Measurements from ENCODE around the gene SVEP1. TPM values are rescaled to one million over a fixed set of nuclear protein-coding genes. Genes with fewer than 3 reads are reported as not detected.

SVEP1 gene
- total RNA-seq, 3 donors from 2014 or later, result 0.03 to 0.05 (median 0.05) TPM

DNA sequence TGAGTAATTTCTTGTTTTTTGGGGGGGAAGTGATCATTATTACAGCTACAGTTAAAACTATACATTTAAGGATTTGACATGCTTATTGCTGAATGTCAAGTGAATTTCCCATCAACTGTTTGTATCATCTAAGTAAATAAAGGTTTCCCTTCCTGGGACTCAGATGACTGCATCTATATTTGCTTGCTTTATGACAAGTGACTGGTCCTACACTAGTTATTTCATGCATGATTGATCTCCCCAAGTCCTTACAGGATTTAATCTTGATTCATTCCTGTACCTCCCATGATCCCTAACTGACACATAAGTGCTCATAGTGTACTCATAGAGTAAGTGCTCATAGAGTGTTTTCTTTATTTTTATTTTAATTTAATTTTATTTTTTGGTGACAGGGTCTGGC, 244.7 kb downstream of the SVEP1 start:
- no peaks in the 10 kb centered on the region for H3K36me3 Mint-ChIP-seq (ENCODE audit: insufficient read depth)
- ATAC-seq, result no peak
- H3K4me3 Mint-ChIP-seq, result no peak overlapping the region
- peaks cover 5% of the 10 kb centered on the region for H3K27me3 Mint-ChIP-seq (ENCODE audit: low read depth)
- H3K4me1 Mint-ChIP-seq (ENCODE audit: low read depth), result no peaks in the 10 kb centered on the region
- H3K9me3 Mint-ChIP-seq, result peaks cover 3% of the 10 kb centered on the region
- DNase-seq, result no peak

DNA sequence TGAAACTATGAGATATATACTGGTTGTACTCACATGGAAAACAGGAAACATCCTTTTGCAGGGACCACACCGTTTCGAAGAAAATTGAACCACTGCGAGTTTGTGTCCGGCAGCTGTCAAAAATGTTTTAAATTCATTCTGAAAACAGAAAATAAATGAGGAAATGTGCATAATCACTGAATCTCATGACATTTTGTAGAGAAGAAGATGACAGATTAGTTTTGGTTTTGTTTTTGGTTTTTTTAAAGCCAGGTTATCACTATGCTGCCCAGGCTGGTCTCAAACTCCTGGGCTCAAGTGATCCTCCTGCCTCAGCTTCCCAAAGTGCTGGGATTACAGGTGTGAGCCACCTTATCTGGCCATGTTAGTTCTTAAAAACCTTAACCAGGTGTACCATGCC, 245.4 kb downstream of the SVEP1 start:
- DNase-seq (no peak), ATAC-seq (no peak)
- Mint-ChIP-seq H3K9me3 (peaks cover 3% of the 10 kb centered on the region), H3K36me3 (ENCODE audit: insufficient read depth) (no peaks in the 10 kb centered on the region), H3K4me1 (ENCODE audit: low read depth) (no peaks in the 10 kb centered on the region), H3K4me3 (no peak overlapping the region), H3K27me3 (ENCODE audit: low read depth) (peaks cover 5% of the 10 kb centered on the region)

DNA sequence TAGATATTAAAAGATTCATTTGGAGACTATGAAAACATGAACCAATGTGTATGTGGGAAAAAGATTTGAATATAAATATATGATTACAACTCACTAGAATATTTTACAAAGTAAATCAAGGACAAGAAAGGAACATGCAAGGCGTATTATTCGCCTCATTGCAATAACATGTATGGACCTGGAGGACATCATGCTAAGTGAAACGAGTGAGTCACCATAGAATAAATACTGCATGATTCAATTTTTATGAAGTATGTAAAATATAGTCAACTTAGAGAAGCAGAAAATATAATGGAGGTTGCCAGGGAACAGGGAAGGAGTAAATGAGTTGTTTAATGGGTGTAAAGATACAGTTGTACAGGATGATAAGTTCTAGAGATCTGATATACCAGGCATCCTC, 246.8 kb downstream of the SVEP1 start:
- H3K4me3 Mint-ChIP-seq, result no peak overlapping the region
- H3K36me3 Mint-ChIP-seq (ENCODE audit: insufficient read depth), result no peaks in the 10 kb centered on the region
- H3K9me3 Mint-ChIP-seq, result peaks cover 3% of the 10 kb centered on the region
- H3K27me3 Mint-ChIP-seq (ENCODE audit: low read depth), result peaks cover 7% of the 10 kb centered on the region
- DNase-seq (no peak), ATAC-seq (no peak)
- no peaks in the 10 kb centered on the region for H3K4me1 Mint-ChIP-seq (ENCODE audit: low read depth)

DNA sequence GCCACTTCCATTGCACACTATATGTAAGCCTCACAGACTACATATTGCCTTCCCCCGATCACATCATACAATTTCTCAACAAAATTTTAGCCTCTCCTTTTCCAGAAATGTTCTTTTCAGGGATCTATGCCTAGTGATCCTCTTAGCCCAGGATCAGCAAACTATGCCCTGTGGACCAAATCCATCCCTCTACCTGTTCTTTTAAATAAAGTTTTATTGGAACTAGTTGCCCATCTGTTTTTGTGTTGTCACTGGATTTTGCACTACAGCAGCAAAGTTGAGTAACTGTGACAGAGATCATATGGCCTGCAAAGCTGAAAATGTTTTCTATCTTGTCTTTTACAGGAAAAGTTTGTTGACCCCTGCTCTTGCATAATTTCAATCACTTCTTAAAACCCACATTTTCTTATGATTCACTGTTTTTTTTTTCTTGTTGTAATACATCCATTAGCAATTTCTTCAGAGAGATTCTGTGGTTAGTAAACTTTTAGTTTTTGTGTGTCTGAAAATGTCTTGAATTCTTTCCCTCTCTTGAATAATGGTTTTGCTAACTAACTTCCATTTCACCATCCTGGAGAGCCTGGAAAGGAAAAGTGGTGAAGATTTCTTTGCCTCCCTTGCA, 248.9 kb downstream of the SVEP1 start:
- Mint-ChIP-seq H3K4me3 (no peak overlapping the region), H3K27me3 (ENCODE audit: low read depth) (peaks cover 7% of the 10 kb centered on the region), H3K9me3 (peaks cover 3% of the 10 kb centered on the region), H3K36me3 (ENCODE audit: insufficient read depth) (no peaks in the 10 kb centered on the region), H3K4me1 (ENCODE audit: low read depth) (no peaks in the 10 kb centered on the region)
- no peak for ATAC-seq
- DNase-seq, result no peak

DNA sequence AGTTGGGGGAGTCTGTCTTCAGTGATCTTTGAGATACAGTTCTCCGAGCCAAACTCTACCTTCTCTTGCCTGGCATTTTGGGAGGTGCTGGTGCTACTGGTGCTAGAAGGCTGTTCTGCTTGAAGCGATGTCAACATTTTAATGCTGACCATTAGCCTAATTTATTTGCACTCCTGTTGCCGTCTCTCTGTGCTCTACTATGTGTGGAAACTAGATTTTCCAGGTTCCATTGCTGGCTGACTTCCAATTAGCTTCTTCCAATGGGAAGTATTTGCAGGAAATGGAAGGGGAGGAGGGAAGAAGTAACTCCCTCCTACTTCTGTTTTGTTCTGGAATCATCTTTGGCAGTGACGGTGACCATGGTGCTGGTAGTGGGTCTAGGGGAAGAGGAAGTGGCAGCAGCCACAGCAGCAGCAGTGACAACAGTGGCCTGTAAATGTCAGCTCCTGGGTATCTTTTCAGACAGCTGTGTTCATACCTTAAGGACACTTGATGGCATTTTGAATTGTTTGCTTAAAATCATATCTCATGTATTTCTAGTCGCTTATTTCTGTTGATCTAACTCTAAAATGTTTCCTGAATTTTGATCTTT, 249.8 kb downstream of the SVEP1 start:
- Mint-ChIP-seq H3K27me3 (ENCODE audit: low read depth) (peaks cover 7% of the 10 kb centered on the region), H3K4me1 (ENCODE audit: low read depth) (no peaks in the 10 kb centered on the region), H3K9me3 (no peaks in the 10 kb centered on the region), H3K4me3 (no peak overlapping the region), H3K36me3 (ENCODE audit: insufficient read depth) (no peaks in the 10 kb centered on the region)
- ATAC-seq (no peak), DNase-seq (no peak)

DNA sequence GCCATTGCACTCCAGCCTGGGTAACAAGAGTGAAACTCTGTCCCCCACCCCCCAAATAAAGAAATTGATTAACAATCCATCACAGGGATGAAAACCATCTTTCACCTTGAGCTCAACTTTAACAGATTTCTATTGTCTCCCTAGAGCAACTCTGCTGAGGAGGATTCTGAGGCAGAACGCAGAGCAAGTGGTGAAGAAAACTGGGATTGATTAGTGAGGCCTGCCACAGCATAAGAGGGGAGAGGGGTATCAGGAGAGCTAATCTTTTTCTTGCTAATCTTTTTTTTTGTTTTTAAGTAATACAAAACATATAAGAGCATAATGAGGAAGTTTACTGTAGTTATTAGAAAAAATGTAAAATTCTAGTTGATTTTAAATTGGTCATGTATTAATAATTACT, 250.8 kb downstream of the SVEP1 start:
- H3K9me3 Mint-ChIP-seq, result no peaks in the 10 kb centered on the region
- ATAC-seq, result no peak

DNA sequence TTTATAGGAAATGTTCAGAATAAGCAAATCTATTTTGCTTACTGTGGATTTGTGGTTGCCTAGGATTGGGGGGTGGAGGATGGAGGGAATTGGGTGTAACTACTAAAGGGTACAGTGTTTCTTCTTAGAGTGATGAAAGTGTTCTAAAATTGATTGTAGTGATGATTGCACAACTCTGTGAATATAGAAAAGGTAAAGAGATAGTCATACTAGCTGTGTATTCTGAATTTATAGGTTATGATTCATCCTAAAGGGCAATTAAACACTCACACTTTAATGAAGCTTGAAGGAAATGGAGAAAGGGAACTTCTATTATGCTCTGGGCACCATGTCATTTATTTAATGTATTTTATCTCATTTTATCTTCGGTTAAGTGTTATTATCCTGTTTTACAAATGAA, 251.8 kb downstream of the SVEP1 start:
- ATAC-seq, result no peak
- Mint-ChIP-seq H3K9me3 (no peaks in the 10 kb centered on the region), H3K27me3 (ENCODE audit: low read depth) (peaks cover 5% of the 10 kb centered on the region), H3K4me1 (ENCODE audit: low read depth) (no peaks in the 10 kb centered on the region), H3K36me3 (ENCODE audit: insufficient read depth) (no peaks in the 10 kb centered on the region), H3K4me3 (no peak overlapping the region)
- DNase-seq, result no peak

More for the DNA sequence above, 250.8 kb downstream of the SVEP1 start:
- DNase-seq, result no peak
- Mint-ChIP-seq H3K4me1 (ENCODE audit: low read depth) (no peaks in the 10 kb centered on the region), H3K36me3 (ENCODE audit: insufficient read depth) (no peaks in the 10 kb centered on the region), H3K4me3 (no peak overlapping the region), H3K27me3 (ENCODE audit: low read depth) (peaks cover 7% of the 10 kb centered on the region)

DNA sequence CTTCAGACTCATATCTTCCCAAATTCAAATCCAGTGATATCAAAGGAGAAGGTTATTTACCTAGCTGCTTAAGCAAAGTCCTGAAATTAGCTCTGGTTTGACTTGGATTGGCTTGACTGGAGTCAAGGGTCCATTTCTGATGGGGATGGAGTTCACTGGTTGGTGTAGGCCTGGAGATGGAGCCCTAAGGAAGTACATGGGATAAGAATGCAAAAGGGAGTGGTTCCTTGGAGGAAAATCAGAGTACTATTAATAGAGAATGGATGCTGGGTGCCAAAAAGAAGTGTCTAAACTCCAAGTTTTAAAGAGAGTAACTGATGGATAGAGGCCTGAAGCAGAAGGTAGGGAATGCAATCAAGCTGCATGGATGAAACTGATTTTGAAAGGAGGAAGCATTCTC, 255.7 kb downstream of the SVEP1 start:
- H3K4me3 Mint-ChIP-seq, result no peak overlapping the region
- peaks cover 3% of the 10 kb centered on the region for H3K27me3 Mint-ChIP-seq (ENCODE audit: low read depth)
- H3K36me3 Mint-ChIP-seq (ENCODE audit: insufficient read depth), result no peaks in the 10 kb centered on the region
- no peaks in the 10 kb centered on the region for H3K4me1 Mint-ChIP-seq (ENCODE audit: low read depth)
- no peaks in the 10 kb centered on the region for H3K9me3 Mint-ChIP-seq
- no peak for DNase-seq
- ATAC-seq, result no peak

DNA sequence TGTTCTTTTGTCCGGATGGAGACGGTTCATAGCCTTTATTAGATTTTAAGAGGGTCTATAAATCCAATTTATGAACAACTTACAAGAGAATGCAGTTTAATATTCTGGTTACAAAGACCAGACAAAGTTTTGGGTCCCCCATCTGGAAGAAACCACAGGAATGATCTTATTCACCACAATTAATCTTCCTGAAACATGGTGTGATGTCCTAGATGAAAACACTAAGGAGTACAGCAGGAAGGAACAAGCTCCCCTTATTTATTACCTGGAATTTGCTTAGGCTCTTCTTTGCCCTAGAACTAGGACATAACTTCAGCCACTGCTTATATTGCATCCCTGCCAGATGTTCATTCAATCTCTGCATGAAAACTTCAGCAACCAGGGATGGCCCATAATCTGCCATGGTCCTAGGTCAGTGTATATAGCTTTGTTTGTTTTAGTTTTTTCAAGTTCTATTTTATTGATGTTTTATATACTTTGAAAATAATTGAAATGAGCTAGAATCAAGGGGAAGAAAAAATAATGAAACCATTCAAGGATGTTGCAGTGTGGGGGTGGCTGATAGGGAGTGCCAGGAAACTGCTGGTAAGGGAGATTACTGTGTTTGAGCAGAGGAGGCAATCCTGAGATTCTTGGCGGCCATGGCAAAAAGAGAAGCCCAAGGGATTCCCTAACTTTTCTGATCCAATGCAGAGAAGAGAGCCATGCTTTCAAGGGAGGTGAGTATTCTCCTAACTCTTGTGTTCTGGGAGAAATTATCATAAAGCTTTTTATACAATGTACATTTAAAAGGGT, 258.7 kb downstream of the SVEP1 start:
- Mint-ChIP-seq H3K4me1 (ENCODE audit: low read depth) (peaks cover 7% of the 10 kb centered on the region), H3K9me3 (no peaks in the 10 kb centered on the region), H3K27me3 (ENCODE audit: low read depth) (peaks cover 2% of the 10 kb centered on the region), H3K4me3 (no peak overlapping the region), H3K36me3 (ENCODE audit: insufficient read depth) (no peaks in the 10 kb centered on the region)
- DNase-seq, result no peak
- ATAC-seq, result no peak

DNA sequence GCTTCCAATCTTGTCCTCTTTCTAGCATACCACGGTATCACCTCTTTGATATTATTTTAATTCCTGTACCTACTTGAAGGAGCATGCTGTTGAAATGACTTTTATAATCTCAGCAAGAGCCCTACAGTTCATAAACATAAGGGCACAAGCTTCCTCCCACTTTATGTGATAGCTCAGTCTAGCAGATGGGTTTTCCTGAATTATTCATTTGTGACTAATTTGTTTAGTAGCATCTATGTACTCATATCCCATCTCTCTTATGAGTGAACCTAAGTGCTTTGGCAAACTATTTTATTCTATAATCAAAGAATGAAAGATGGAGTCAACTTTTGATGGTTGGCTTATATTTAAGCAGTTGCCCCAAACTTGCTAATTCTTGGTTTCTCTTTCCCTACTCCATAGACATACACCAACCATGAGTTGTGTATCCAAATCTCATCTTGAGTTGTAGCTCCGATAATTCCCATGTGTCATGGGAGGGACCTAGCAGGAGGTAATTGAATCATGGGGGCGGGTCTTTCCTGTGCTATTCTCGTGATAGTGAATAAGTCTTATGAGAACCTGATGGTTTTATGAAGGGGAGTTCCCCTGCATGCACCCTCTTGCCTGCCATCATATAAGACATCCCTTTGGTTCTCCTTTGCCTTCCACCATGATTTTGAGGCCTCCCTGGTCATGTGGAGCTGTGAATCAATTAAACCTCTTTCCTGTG, 259.6 kb downstream of the SVEP1 start:
- no peaks in the 10 kb centered on the region for H3K9me3 Mint-ChIP-seq
- H3K27me3 Mint-ChIP-seq (ENCODE audit: low read depth), result peaks cover 2% of the 10 kb centered on the region
- H3K4me1 Mint-ChIP-seq (ENCODE audit: low read depth), result peaks cover 7% of the 10 kb centered on the region
- H3K4me3 Mint-ChIP-seq, result no peak overlapping the region
- H3K36me3 Mint-ChIP-seq (ENCODE audit: insufficient read depth), result no peaks in the 10 kb centered on the region
- ATAC-seq (no peak), DNase-seq (no peak)

DNA sequence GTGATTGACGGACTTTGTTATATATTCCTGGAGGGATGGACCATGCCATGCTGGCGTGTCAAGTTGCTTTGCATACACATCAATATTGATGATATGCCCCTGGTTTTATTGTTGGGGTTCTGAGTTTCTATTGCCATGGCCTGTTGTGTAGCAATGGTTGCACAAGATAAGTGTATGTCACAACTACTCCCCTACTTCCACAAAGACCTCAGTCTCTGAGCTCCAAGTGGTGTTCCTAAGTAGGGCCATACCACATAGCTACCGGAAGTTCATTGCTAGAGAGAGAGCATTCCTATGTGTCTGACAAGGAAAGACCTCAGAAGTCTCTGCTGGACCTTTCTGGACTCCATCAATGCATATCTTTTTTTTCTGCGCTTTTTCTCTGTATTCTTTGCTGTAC, 261.6 kb downstream of the SVEP1 start:
- ATAC-seq, result no peak
- no peak overlapping the region for H3K4me3 Mint-ChIP-seq
- peaks cover 7% of the 10 kb centered on the region for H3K4me1 Mint-ChIP-seq (ENCODE audit: low read depth)
- H3K36me3 Mint-ChIP-seq (ENCODE audit: insufficient read depth), result no peaks in the 10 kb centered on the region
- H3K27me3 Mint-ChIP-seq (ENCODE audit: low read depth), result peaks cover 2% of the 10 kb centered on the region
- peaks cover 4% of the 10 kb centered on the region for H3K9me3 Mint-ChIP-seq
- no peak for DNase-seq

DNA sequence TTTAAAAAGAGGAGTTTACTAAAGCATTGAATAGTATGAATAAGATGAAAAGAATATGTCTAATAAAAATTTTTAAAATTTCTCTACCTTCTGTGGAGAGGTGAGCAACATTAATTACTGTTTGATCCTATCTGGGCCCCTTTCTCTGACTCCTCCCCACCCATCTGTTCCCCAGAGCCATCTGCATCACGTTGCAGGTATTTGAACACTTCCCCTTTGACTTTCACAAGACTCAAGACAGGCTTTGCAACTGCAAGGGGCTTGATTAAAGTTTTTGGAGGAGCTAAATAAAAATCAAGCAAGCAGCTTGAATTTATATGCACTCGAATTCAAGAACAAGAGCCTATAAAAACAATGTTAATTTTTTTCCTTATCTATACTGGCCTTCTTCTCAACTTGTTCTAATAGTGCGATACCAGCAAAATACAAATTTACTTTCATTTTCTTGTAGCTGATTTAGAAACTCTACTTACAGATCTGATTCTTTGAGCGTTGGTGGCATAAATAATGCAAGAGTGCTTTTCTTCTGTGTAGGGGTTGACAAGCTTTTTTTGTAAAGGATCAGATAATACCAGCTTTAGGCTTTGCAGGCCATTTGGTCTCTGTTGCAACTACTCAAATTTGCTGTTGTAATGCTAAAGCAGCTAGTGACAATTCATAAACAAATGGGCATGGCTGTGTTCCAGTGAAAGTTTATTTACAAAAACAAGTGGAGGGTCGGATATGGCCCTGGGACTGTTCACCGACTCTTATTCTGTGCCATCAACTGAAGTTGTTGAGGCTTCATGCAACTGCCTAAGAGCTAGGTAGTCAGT, 263.1 kb downstream of the SVEP1 start:
- Mint-ChIP-seq H3K9me3 (peaks cover 7% of the 10 kb centered on the region), H3K27me3 (ENCODE audit: low read depth) (no peaks in the 10 kb centered on the region), H3K4me1 (ENCODE audit: low read depth) (peaks cover 7% of the 10 kb centered on the region), H3K4me3 (peak overlapping the region; percentile 45), H3K36me3 (ENCODE audit: insufficient read depth) (no peaks in the 10 kb centered on the region)
- DNase-seq (no peak), ATAC-seq (no peak)

Data from activated T-cell treated with anti-CD3 and anti-CD28 coated beads, Interleukin-2, amount 50 U/mL, for 4 hours (primary cell).